Measurements from ENCODE around the gene TMEM123. TPM values are rescaled to one million over a fixed set of nuclear protein-coding genes. Genes with fewer than 3 reads are reported as not detected.
A peak's percentile ranks its signal among the peaks of the same experiment; 100 is the strongest.
"Not testable (repeated sequence)": the region's sequence is repeated elsewhere in the genome, so short reads cannot be mapped to it uniquely, and the experiment has no call there.

Gene TMEM123
- total RNA-seq, 2 donors from 2014 or later, result 80.5 to 89.0 TPM

DNA sequence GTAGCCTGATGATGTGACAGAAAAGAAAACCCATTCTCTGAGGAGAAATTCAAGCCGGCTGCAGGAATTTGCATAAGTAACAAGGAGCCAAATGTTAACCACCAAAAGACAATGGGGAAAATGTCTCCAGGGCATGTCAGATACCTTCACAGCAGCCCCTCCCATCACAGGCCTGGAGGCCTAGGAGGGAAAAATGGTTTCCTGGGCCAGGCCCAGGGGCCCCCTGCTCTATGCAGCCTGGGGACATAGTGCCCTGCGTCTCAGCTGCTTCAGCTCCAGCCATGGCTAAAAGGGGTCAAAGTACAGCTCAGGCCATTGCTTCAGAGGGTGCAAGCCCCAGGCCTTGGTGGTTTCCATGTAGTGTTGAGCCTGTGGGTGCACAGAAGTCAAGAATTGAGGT is 20.0 kb downstream of the TMEM123 start:
- ATAC-seq; intact Hi-C loops (cut with DNase I); DNase-seq: not testable (repeated sequence)

DNA sequence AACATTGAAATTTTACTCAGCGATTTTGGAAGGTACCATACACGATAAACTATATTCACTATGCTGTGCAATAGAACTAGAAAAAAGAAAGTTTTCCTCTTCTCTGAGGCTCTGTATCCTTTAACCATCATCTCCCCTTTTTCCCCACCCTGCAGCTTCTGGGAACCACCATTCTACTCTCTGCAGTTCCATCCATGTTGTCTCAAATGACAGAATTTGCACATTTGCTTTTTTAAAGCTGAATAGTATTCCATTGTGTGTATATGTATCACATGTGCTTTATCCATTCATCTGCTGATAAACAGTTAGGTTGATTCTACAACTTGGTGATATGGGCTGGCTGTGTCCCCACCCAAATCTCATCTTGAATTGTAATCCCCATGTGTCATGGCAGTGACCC is 21.2 kb downstream of the TMEM123 start:
- ATAC-seq (no peak), DNase-seq (no peak)
- intact Hi-C loops (cut with DNase I), result no loop called here

DNA sequence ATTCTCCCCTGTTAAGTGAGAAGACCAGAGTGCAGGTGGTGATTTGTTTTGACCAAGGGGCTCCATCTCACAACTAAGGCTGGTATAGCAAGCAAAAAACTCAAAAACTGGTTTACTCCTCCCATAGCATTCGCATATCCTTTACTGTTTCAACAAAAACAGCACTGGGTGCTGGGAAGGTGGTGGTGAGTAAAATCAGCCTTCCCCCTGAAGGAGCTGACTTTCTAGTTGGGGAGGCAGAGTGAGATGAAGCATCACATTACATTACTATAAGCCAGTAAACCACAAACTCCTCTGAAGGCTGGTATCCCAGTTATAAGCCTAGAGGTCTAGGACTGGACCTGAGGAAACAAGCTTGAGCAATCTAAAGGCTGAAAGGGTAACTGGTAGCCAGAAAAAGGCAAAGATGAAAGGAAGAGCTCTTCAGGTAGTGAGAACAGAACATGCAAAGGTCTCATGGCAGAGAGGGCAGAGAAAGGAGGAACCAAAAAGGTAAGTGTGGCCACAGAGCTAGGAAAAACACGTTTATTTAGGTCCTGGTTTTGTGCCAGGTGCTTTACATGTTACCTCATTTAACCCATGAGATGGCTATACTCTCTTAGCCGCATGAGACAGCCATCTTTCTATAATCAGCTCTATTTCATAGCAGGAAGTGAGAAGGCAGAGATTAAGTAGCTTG is 22.3 kb downstream of the TMEM123 start:
- no peak for ATAC-seq
- intact Hi-C loops (cut with DNase I), result no loop called here
- DNase-seq, result no peak

DNA sequence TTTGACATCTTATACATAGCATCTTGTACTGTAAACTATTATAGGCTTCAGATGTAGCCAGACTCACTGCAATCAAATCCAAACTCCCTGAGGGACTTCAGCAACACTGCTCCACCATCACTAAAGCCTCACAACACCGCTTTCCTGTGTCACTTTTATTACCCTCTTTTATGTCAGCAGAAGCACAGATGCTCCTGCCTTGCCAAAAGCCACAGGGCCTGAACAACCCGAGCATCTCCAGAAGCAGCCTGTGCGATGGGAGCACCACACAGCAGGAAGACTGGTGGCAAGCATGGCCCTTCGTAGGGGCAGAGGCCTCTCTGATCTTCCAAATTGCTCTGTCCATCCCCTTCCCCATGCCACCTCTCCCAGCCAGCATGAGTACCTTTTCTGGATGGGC is 22.9 kb downstream of the TMEM123 start:
- DNase-seq (no peak), ATAC-seq (no peak)
- intact Hi-C loops (cut with DNase I), result no loop called here

DNA sequence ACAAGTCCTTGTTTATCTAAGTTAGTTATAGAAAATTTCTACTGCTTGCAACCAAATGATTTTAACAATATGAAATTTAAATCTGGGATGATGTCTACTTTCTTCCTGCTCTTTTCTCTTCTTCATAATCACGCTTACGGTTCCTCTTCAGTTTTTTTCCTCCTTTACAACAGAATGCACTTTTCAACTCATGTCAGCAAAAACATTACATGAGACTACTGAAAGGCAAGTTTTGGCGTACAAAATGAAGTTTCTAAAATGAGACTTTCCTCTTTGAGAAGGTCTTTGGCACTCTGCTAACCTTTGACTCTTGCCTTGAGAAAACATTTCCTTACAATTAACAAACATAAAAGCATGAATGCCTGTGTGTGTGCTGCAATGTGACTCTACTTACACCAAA is 23.3 kb downstream of the TMEM123 start:
- no peak for ATAC-seq
- DNase-seq, result no peak
- intact Hi-C loops (cut with DNase I), result no loop called here

DNA sequence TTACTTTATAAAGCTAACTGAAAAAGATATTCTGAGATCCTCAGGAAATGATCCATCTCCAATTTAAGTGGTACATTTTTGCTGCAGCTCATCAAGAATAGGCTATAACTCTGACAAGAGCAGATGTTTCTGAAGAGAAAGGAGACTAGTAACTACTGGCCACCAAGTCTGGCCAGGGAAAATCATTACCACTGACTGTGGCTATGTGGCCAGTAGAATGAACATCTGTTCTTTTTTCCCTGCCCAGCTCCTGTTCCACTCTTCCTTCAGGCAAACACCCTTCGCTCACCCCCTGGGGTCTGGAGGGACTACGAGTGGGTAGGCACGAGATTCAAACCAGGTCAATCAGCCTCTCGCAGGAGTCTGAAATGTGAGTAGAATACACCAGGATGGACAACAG is 23.9 kb downstream of the TMEM123 start:
- DNase-seq (no peak), ATAC-seq (no peak)
- intact Hi-C loops (cut with DNase I), result no loop called here

DNA sequence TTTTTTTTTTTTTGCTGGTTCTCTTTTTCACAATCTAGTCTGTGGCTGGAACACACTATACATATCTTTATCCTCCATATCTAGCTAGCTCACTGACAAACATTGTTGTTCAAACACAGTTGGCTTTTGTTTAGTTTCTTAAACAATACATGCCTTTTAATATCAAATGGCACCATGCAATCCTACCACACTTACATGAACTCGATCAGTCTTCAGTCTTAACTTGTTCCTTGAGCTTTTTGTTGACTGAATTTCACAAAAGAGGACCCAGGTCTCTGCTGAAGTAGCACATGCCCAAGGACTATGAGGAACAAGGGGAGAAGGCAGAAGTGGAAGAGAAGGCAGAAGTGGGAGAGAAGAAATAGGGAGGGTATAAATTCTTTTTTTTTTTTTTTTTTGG is 25.5 kb downstream of the TMEM123 start:
- intact Hi-C loops (cut with DNase I), result no loop called here
- peak in 1 of 2 donors; percentile 24 for ATAC-seq
- DNase-seq, result no peak

DNA sequence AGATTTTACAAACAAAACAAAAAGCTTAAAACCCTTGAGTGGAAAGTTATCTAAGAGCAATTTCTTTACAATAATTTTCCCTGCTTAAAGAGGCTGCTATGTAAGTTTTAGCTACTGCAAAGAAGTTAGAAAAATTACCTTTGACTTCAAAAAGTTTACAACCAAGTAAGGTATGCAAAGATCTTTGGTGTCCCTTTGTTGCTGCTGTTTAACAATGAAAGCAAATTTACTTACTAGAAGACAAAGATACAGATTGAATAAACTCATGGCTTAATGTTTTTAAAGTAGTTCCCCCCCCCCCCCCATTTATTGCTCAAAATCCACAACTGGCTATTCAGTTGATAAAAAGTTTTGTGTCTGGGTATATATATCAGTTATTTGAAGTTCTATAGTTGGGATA is 26.0 kb downstream of the TMEM123 start:
- DNase-seq, result no peak
- ATAC-seq, result no peak
- intact Hi-C loops (cut with DNase I), result no loop called here

DNA sequence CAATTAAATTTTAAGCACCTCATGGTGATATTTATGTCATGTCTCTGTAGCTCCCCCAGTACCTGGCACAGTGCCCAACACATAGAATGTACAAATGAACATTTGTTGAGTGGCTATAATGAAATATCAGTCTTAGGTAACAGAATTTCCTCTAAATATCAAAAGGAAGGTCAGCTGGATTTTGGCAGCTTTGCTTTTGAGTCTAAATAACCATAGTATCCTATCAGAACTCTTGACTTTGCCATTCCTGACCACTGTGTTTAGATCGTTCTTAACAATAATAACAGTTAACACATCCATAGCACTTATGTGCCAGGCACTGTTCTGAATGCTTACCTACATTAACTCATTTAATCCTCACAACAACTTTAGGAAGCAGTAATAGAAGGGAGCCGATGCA is 26.6 kb downstream of the TMEM123 start:
- no peak for DNase-seq
- intact Hi-C loops (cut with DNase I), result no loop called here
- ATAC-seq, result no peak

DNA sequence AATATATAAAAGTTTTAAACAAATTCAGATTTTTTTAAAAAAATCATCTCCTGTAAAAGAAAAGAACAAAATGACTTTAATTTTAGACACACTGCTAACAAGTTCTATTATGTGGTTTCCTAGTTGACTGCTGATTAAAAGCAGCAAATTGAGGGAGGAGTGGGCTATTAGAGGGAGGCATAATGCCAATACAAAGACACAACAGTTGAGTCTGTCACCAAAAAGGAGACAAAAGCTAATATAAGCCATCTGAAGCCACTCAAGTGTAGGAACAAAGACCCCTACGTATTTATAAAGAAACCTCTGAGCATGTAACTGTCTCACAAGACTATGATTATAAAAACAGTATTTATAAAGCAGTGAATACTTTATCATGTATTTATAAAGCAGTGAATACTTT is 28.6 kb downstream of the TMEM123 start:
- DNase-seq (no peak), ATAC-seq (no peak)
- intact Hi-C loops (cut with DNase I), result no loop called here

DNA sequence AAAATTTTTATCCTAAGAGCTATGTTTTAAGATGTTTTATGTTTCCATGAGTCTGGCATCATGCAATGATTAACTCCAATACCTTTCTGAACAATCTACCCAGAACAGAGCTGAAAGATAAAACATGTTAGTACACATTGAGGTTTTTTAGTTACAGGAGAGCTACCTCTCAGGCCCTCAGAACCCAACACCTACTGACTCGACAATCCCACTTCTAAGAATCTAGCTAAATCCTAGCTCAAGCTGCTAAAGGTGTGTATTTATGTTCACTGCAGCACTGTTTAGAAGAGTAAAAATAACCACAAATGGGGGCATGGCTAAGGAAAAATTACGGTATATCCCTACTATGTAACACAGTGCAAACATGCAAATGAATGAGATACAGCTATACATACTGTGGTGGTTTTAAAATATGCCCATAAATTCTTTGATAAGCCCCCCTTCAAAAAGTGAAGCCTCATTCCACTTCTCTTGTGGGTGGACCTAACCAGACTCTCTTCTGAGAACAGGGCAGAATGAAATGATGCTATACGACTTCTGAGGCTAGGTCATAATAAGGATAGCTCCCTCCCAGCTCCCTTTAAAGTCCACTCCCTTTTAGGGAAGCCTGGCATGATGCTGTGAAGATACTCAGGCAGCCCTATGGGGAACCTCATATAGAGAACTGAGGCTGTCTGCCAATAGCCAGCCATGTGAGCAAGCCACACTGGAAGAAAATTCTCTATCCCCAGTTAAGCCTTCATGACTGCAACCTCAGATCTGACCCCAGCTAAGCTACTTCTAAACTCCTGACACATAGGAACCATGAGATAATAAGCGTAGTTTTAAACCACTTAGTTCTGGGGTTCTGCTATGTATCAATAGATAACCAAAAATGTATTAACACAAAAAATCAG is 29.5 kb downstream of the TMEM123 start:
- ATAC-seq, result peak in 1 of 2 donors; percentile 40
- DNase-seq, result no peak
- intact Hi-C loops (cut with DNase I), result no loop called here

DNA sequence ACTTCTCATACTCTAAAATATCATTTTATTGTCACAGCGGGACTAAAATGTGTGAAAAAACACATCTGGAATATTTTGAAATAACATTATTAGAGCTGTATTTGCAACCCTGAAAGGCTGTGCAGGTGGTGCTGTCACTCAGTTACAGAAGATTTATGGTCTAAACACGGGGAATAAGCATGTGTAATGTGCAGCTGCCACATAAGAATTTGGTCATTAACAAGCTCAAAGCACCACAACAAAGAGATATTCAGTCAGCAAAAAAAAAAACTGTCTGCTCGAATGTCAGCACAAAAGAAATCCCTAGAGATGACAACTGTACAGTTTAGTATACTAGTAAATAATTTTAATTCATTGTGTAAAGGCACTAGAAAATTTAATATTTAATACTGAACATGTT is 31.3 kb downstream of the TMEM123 start:
- ATAC-seq (no peak), DNase-seq (no peak)

DNA sequence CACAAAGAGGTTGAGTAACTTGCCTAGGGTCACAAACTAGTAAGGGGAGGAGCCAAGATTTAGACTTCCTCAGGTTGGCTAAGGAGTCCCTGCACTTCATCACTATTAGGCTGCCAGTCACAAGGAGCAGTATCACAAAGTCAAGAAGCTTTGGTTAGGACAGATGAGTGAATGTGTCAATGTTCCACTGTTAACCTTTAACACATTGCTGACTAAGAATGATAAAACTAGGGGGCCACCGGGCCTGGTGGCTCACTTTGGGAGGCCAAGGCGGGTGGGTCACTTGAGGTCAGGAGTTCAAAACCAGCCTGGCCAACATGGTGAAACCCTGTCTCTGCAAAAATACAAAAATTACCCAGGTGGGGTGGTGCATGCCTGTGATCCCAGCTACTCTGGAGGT is 32.0 kb downstream of the TMEM123 start:
- intact Hi-C loops (cut with DNase I), result no loop called here
- no peak for DNase-seq
- no peak for ATAC-seq

More for the DNA sequence above, 31.3 kb downstream of the TMEM123 start:
- intact Hi-C loops (cut with DNase I), result no loop called here

DNA sequence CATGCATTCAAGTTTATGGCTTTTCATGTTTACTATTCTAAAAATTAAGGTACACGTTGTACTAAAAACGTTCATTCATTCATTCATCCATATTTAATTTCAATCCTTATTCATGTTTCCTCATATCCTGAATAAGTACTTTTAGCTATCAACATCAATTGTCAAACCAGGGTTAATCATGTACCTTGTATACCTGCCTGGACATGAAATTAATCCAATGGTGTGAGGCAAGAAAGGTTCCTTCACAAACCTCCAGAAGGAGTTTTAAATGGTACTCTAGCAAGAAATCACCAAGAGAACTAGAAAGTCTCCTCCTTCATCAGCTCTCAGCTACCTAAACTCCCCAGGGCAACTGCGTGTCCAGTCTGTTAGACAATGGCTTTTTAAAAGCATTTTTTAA is 33.4 kb downstream of the TMEM123 start:
- intact Hi-C loops (cut with DNase I), result no loop called here
- DNase-seq (no peak), ATAC-seq (no peak)

DNA sequence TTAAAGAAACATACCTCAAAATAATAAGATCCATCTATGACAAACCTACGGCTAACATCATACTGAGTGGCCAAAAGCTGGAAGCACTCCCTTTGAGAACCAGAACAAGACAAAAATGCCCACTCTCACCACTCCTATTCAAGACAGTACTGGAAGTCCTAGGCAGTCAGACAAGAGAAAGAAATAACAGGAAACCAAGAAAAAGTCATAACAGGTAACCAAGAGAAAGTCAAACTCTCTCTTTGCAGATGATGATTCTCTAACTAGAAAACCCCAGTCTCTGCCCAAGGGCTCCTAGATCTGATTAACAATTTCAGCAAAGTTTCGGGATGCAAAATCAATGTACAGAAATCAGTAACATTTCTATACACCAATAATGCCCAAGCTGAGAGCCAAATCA is 35.6 kb downstream of the TMEM123 start:
- DNase-seq (no peak), ATAC-seq (no peak)
- intact Hi-C loops (cut with DNase I), result no loop called here

DNA sequence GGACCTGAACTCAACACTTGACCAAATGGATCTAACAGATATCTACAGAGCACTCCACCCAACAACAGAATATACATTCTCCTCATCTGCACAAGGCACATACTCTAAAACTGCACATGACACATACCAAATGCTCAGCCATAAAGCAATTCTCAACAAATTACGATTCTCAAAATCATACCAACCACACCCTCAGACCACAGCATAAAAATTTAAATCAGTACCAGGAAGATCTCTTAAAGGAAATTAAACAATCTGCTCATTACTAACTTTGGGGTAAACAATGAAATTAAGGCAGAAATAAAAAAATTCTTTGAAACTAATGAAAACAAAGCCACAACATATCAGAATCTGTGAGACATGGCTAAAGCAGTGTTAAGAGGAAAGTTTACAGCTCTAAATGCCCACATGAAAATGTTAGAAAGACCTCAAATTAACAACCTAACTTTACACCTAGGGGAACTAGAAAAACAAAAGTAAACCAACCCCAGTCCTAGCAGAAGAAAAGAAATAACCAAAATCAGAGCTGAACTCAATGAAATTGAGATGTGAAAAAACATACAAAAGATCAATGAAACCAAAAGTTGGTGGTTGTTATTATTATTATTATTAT is 37.2 kb downstream of the TMEM123 start:
- no peak for DNase-seq
- no peak for ATAC-seq
- intact Hi-C loops (cut with DNase I), result no loop called here

DNA sequence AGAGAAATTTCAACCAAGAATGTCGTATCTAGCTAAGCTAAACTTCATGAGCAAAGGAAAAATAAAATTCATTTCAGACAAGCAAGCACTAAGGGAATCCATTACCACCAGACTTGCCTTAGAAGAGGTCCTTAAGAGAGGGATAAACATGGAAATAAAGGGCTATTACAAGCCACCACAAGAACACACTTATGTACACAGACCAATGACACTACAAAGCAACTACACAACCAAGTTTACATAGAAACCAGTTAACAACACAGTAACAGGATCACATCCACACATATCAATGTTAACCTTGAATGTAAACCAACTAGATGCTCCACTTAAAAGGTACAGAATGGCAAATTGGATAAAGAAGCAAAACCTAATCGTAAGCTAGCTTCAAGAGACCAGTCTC is 38.0 kb downstream of the TMEM123 start:
- intact Hi-C loops (cut with DNase I), result no loop called here
- ATAC-seq (no peak), DNase-seq (no peak)

DNA sequence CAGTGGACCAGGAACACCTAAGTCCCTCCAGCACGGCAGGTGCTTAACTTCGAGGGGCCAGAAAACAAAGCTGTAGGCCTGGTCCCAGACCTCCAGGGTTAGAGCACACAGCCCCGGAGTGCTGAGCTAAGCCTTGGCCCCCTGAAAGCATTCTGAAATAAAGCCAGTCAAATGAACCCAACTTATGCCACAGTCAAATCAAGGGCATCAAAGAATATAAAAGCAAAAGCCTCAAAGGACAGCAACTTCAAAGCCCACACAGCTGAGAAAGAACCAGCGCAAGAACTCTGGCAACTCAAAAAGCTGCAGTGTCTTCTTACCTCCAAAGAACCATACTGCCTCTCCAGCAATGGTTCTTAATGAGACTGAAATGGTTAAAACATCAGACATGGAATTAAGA is 39.1 kb downstream of the TMEM123 start:
- no peak for ATAC-seq
- no peak for DNase-seq
- intact Hi-C loops (cut with DNase I), result no loop called here

DNA sequence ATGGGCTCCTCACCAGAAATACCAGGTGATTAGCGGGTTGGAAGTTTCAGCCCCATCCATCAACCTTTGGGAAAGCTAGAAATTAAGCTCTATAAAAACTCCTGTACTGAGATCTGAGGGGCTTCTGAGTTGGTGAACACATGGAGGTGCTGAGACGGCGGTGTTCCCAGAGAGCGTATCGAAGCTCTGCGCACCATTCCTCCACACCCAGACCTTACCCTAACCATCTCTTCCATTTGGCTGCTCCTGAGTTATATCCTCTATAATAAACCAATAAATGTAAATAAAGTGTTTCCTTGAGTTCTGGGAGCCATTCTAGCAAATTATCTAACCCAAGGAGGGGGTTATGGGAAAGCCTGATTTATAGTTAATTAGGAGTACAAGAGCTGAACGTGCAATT is 41.4 kb downstream of the TMEM123 start:
- intact Hi-C loops (cut with DNase I), result no loop called here
- ATAC-seq (no peak), DNase-seq (no peak)

DNA sequence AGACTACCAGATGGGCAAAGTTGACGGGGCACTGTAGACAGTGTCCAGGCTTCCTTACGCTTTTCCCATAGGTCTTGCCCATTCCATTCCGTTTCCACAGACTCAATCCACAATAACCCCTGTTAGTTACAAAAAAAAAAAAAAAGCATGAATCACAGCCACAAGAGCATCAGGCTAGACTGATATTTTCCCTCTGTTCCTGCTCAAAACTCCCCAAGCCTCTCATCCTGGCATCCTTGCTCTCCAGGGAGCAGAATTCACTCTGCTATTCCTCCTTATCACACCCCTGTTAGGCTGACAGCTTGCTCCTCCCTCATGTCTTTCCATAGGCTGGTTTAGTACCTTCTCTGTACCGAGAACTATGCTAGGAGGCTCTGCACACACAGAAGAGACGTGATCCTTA is 42.2 kb downstream of the TMEM123 start:
- intact Hi-C loops (cut with DNase I), result no loop called here
- ATAC-seq, result peak in 1 of 2 donors; percentile 58

More for the DNA sequence above, 42.2 kb downstream of the TMEM123 start:
- DNase-seq, result no peak

Data from left cardiac atrium (tissue), 4 donors.